Left lung (tissue), 10 donors: ENCODE measurements around the gene WNT8B. TPM values are rescaled to one million over a fixed set of nuclear protein-coding genes. Genes with fewer than 3 reads are reported as not detected.

ENCODE experiments used
- ATAC-seq: fragments of 200-7000 bp; cut with Tn5 transposase; one replicate; pipeline ENCODE4 v1.9.1; 2020; ENCODE audit warnings: moderate library complexity
- DNase-seq, 4 donors: peaks; one replicate each; pipeline ENCODE4 v3.0.0-alpha.2; 2013 to 2020
- H3K27ac ChIP-seq, 2 donors: fragments of 200-600 bp; sonication (generic) in 1 of 2; one replicate each; pipeline versions ENCODE4 v1.5.0 to v1.8.0; 2020 to 2021
- H3K27me3 ChIP-seq, 2 donors: fragments of 200-600 bp; sonication (generic) in 1 of 2; one replicate each; pipeline versions ENCODE4 v1.5.0 to v1.8.0; 2020 to 2021
- H3K36me3 ChIP-seq, 2 donors: fragments of 200-600 bp; sonication (generic) in 1 of 2; one replicate each; pipeline versions ENCODE4 v1.5.0 to v1.8.0; 2020 to 2021
- H3K4me1 ChIP-seq, 2 donors: fragments of 200-600 bp; one replicate each; pipeline ENCODE4 v1.8.0; 2021
- H3K4me3 ChIP-seq, 2 donors: fragments of 200-600 bp; sonication (generic) in 1 of 2; one replicate each; pipeline versions ENCODE4 v1.5.0 to v1.8.0; 2020 to 2021; ENCODE audit warnings: mild to moderate bottlenecking in 1 of 2
- H3K9me3 ChIP-seq, 2 donors: fragments of 200-600 bp; sonication (generic) in 1 of 2; one replicate each; pipeline versions ENCODE4 v1.5.0 to v1.8.0; 2020 to 2021
- CTCF ChIP-seq, 2 donors: fragments of 200-600 bp; sonication (generic) in 1 of 2; IDR thresholded peaks; one replicate each; pipeline versions ENCODE4 v1.5.0 to v1.8.0; 2021; ENCODE audit warnings: antibody characterized with exemption in 2 of 2
- intact Hi-C, 2 donors: fragments of 100-400 bp; cut with DNase I; formaldehyde crosslinking; loops; one replicate each; pipeline versions ENCODE4 v1.11.2 to v1.14.2; 2022
- polyA plus RNA-seq, 6 donors: library from polyadenylated mRNA; unstranded; fragments of 120-200 nt; gene quantifications; one replicate each; pipeline ENCODE4 v1.2.1, GENCODE V29; 2013; ENCODE audit not compliant: insufficient read length in 6 of 6
- total RNA-seq, 2 donors: library from RNA; stranded (reverse); fragmentation: NEBNext Ultra II Directional; extraction: Animal tissue kit (Norgen Biotek cat#: 25700); gene quantifications; one replicate each; pipeline ENCODE4 v1.2.1, GENCODE V29; 2021
- donor health status: DM: no; HTN: yes; CAD: no.
- donor health status: DM: no; HTN: no; CAD: no.

Gene WNT8B
- total and polyA plus RNA-seq, 8 donors, result 0.09 to 0.24 (median 0.12) TPM; not detected in 2

GRCh38 chr10:100469756-100470155, 6.9 kb downstream of the WNT8B start:
- Histone ChIP-seq H3K36me3 (no peaks in the 10 kb centered on the region), H3K4me3 (no peak overlapping the region), H3K9me3 (no peaks in the 10 kb centered on the region), H3K27me3 (peaks cover 0 to 26% of the 10 kb centered on the region in 2 donors), H3K4me1 (no peaks in the 10 kb centered on the region), H3K27ac (no peak overlapping the region)
- intact Hi-C loops, result no loop called here
- ATAC-seq (no peak), DNase-seq (no peak)
- no peak for TF ChIP-seq CTCF (IDR thresholded peaks at IDR 0.05)

GRCh38 chr10:100470367-100470766, 7.6 kb downstream of the WNT8B start:
- Histone ChIP-seq H3K4me3 (no peak overlapping the region), H3K36me3 (no peaks in the 10 kb centered on the region), H3K9me3 (no peaks in the 10 kb centered on the region), H3K4me1 (no peaks in the 10 kb centered on the region), H3K27me3 (peaks cover 0 to 26% of the 10 kb centered on the region in 2 donors), H3K27ac (no peak overlapping the region)
- DNase-seq, result no peak
- intact Hi-C loops, result no loop called here
- no peak for TF ChIP-seq CTCF (IDR thresholded peaks at IDR 0.05)
- ATAC-seq, result no peak

GRCh38 chr10:100477970-100478369, 15.2 kb downstream of the WNT8B start:
- Histone ChIP-seq H3K9me3 (no peaks in the 10 kb centered on the region), H3K4me1 (peaks cover 11 to 14% of the 10 kb centered on the region in 2 donors), H3K36me3 (no peaks in the 10 kb centered on the region), H3K27me3 (peaks cover 11 to 58% of the 10 kb centered on the region in 2 donors), H3K27ac (no peak overlapping the region), H3K4me3 (no peak overlapping the region)
- intact Hi-C loops, result no loop called here
- TF ChIP-seq CTCF (IDR thresholded peaks at IDR 0.05), result no peak
- ATAC-seq (no peak), DNase-seq (no peak)

- H3K27ac ChIP-seq, result no peak overlapping the region
- no peak for ATAC-seq
- H3K4me3 ChIP-seq, result no peak overlapping the region
- intact Hi-C loops, result no loop called here
- H3K9me3 ChIP-seq, result no peaks in the 10 kb centered on the region
- DNase-seq, result no peak
- peaks cover 15 to 54% of the 10 kb centered on the region in 2 donors for H3K27me3 ChIP-seq
- no peaks in the 10 kb centered on the region for H3K36me3 ChIP-seq
- peaks cover 11 to 23% of the 10 kb centered on the region in 2 donors for H3K4me1 ChIP-seq
- TF ChIP-seq CTCF (IDR thresholded peaks at IDR 0.05), result no peak
These were observed 16.2 kb downstream of the WNT8B start for GRCh38 chr10:100479037-100479436.

GRCh38 chr10:100480002-100480401, 17.2 kb downstream of the WNT8B start:
- H3K4me3 ChIP-seq, result no peak overlapping the region
- no peak for TF ChIP-seq CTCF (IDR thresholded peaks at IDR 0.05)
- intact Hi-C loops, result no loop called here
- ATAC-seq, result no peak
- peaks cover 15 to 53% of the 10 kb centered on the region in 2 donors for H3K27me3 ChIP-seq
- H3K27ac ChIP-seq, result no peak overlapping the region
- H3K9me3 ChIP-seq, result no peaks in the 10 kb centered on the region
- H3K36me3 ChIP-seq, result peaks cover 0 to under 1% of the 10 kb centered on the region in 2 donors
- H3K4me1 ChIP-seq, result peaks cover 11 to 23% of the 10 kb centered on the region in 2 donors
- no peak for DNase-seq
